ENCODE data around the gene STIM2.

GRCh38 chr4:27048429-27049238 lies 188.0 kb downstream of the STIM2 start:
- TF ChIP-seq CTCF (conservative IDR thresholded peaks at IDR 0.05; ENCODE audit: low read depth, low read length) (peak; percentile 77), EZH2 (IDR thresholded peaks at IDR 0.05; ENCODE audit: borderline replicate concordance, low read depth, low read length, poor library complexity, severe bottlenecking) (no peak)
